PC-9 (cell line): ENCODE measurements around the gene SLIT1.

ENCODE experiments used
- CTCF ChIP-seq: fragments of 200-600 bp; sonication (generic); conservative IDR thresholded peaks from 2 replicates; pipeline ENCODE4 v1.6.1; 2017; ENCODE audit warnings: mixed run types, antibody characterized with exemption, mild to moderate bottlenecking, moderate library complexity
- EZH2 ChIP-seq: fragments of 200-600 bp; sonication (generic); IDR thresholded peaks from 2 replicates; pipeline ENCODE4 v1.8.0; 2017; ENCODE audit warnings: antibody characterized with exemption, low read depth

GRCh38 chr10:97086530-97086929 is 99.2 kb downstream of the SLIT1 start:
- TF ChIP-seq CTCF (no peak), EZH2 (no peak)
